NCI-H524 (cell line): ENCODE data around the gene CDIP1.

Experiments used
- DNase-seq, 2 experiments: peaks; one replicate each; lab custom pipeline; 2025; lab: John Stamatoyannopoulos, UW

The CDIP1 gene

DNA sequence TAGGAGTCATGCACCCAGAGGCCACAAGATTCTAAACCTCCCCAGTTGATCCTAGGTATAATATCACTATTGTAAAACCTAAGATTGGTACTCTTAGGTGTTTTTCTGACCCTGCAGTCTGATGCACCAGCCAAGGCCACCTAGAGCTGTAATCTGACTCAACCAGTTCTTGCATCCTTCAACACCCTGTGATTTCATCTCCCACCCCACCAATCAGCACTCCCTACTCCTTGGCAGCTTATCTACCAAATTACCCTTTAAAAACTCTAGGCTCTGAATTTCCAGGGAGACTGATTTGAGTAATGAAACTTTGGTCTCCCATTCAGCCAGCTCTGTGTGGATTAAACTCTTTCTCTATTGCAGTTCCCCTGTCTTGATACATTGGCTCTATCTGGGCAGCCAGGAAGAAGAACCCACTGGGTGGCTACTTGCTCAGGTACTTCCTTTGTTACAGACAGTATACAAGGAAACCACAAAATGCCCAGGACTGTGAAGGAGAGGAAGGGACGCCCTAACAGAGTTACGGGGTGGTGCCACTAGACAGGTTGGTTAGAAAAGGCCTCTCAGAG is 1.2 kb upstream of the CDIP1 start:
- DNase-seq = no peak

DNA sequence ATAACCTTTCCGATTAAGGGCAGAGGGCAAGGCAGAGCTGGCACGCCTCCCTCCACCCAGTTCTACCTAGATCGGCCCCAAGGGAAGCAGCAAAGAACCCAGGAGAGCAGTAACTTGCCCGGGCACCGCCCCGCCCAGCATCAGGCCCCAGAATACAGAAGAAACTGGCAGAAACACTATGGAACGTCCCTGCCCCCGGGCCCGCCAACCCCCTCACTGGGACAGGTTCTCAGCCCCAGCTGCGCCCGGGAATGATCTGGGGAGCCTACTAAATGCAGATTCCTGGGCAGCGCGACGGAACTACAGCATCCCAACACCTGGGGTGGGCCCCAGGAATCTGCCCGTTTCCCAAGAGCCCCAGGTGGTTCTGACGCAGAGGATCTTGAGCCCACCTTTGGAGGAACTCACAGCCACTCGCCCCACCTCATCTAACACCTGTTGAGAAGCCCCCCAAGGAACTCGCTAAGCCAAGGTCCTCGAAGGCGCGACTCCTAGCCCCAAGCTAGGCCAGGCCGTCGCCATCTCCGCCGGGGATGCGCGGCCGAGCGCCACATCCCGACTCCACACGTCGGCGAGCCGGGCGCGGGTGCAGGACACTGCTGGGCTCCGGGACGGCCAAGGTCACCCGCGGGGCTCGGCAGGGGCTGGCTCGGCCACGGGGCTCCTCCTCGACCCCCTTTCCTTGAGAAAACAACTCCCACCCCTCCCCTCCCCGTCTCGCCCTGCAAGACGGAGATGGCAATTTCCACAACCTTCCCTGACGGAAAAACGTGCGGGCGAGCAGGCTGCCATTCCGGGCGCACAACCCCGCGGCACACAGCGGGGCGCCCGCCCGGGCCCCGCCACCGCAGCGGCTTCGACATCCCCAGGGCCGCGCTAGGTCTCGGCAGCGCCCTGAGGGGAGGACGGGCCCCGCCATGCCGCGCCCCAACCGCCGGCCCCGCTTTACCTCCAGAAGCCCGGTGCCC is 913 bp downstream of the CDIP1 start:
- no peak for DNase-seq

GRCh38 chr16:4536391-4537106 is 2.0 kb downstream of the CDIP1 start:
- no peak for DNase-seq

DNA sequence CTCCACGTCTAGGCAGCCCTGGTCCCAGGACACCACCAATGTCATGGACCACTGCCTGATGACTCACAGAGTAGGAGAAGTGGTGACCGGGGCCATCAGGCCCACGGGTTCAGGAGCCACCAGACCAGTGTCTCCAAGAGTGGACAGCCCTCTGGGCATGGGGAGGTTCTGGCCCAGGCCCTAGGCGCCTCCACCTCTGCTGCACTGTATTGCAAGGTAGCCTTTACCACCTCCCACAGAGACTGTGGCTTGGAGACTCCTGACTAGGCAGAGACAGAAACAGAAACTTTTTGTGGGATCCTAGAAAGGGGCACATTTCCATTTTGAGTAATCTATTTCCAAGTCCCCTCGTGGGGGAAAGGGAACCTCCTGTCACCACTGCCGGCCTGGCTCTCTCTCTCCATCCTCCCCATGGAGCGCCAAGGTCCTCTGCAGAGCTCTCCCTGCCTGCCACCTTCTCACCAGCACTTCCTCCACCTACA is 2.9 kb downstream of the CDIP1 start:
- DNase-seq = no peak

- DNase-seq = no peak
Observed at GRCh38 chr16:4534151-4534790, 4.3 kb downstream of the CDIP1 start.

DNA sequence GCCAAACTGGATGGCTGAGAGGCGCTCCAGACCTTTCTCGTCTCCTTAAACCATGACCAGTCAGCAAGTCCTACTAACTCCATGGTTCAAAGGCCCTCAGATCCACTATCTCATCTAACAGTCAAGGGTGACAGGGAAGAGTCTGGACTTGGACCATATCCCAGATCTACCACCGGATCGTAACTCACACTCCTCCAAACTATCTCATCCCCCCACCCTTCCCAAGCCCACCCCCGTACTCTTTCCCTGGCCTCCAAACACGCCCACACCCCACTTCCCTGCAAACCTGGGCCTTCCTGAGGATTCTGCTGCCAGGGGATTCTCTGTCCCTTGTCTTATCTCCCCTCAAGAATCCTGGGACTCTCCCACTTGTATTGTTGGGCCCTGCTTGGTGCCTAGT is 5.1 kb downstream of the CDIP1 start:
- no peak for DNase-seq

DNA sequence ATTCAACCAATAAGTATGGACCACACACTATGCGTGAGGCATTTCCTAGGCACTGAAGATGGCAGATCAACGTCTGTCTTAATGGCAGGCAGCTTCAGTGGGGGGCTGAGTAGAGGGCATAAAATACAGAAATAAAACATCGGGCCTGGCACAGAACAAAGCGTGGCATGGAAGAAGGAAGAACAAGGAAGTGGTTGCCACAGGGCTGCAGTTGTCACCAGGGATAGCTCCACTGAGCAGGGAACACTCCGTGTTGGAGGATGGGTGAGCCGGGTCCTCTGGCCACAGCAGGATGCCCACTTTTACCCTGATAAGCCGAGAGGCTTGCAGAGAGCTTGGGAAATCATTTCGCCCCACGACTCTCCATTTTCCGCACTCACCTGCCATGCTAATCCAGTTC is 6.3 kb downstream of the CDIP1 start:
- DNase-seq = no peak

DNA sequence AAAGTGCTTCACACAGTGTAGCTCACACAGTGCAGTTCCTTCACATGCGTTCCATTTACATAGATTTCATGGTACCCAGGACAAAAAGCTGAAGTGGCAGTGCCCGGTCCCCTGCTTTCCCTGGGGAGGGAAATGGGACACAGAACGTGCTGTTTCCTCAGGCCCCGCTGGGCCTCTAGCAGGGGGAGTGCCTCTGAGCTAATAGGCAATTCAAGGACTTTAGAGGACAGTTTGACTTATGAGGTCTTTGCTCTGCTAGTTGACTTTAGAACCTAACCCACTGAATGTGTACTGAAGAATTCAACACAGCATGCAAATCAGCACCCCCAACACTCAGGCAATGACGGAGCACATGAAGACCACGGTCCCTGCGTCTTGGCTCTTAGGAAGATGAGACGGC is 6.8 kb downstream of the CDIP1 start:
- DNase-seq = no peak

DNA sequence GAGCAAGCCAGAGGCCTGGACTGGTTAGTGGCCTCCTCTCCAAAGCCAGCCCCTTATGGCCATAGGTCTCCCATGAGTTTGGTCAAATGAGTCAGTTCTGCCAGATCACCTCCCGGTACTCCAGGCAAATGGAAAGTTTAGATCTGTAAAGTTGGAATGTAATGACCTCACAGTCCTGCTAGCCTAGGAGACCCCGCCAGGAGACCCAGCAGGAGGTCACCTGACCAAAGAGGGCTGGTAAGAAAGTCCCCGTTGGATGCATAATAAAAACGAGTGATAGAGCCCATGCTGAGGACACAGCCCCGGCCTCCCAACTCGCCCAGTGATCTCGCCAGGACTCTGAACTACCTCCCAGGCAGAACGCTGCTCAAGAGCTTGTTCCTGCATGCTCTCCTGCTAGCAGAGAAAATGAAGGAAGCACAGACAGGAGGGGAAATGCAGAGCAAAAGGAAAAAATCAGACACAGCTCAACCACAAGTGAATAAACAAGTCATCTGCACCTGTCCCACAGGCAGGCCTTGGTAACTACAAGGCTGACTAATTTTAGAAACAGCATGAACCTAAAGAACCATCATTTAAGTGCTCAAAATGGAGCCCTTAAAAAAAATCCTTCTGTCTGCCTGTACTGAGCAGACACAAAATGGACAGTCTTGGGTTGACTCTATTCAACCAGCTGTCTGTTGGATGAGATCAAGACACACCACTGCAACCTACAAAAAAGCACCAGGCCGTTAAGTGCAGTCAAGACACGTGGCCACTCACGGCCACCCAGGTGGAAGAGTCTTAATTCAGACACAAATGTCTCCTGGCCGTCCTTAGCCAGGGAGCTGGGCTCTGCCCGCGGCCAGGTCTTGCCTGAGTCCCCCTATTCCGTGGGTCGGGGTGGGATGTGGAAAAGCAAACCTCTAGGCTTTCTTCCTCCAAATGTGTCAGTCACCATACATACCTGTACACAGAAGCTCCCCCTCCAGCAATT is 9.2 kb downstream of the CDIP1 start:
- no peak for DNase-seq

DNA sequence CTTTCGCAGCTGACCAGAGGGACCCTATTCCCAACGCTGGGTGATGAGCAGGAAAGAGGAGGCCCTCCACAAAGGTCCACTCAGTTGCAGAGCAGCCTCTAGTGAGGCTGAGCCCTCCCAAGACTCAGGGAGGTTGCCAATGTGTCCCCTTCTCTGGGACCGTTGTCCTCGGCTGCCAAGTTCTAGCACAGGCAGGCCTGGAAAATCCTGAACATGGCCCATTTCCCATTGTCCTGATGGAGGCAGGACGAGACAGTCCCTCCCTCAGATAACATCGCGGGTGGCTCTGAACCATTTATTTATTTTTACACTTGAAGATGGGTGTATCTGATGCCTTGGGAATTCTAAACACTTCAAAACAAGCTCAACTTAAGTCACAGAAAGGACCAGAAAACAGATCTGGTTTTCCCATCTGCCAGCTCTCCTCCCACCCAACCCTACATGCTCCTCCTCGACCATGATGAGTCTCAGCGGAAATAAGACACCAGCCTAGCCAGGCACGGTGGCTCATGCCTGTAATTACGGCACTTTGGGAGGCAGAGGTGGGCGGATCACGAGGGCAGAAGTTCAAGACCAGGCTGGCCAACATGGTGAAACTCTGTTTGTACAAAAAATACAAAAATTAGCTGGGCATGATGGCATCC is 12.8 kb downstream of the CDIP1 start:
- no peak for DNase-seq

DNA sequence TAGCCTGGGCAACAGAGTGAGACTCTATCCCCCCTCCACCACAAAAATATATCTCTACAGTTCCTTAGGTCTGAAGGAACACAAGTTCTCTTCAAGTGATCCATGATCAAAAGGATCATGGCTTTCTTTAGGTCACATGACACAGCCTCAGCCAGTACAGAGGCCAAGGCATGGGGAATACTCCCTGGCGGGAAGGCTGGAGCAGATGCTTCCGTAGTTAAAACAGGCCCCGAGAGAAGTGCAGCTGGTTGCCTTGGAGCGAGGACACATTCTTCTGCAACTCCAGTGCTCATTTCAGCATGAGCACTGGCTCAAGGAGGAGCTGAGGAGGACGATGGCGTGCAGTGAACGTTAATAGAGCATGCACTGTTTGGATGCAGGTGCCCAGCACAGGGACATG is 13.5 kb downstream of the CDIP1 start:
- DNase-seq = no peak

GRCh38 chr16:4524571-4524970 is 14.0 kb downstream of the CDIP1 start:
- no peak for DNase-seq

- DNase-seq = peak; percentile 18 to 74
Observed at GRCh38 chr16:4523686-4524085, 14.9 kb downstream of the CDIP1 start.

DNA sequence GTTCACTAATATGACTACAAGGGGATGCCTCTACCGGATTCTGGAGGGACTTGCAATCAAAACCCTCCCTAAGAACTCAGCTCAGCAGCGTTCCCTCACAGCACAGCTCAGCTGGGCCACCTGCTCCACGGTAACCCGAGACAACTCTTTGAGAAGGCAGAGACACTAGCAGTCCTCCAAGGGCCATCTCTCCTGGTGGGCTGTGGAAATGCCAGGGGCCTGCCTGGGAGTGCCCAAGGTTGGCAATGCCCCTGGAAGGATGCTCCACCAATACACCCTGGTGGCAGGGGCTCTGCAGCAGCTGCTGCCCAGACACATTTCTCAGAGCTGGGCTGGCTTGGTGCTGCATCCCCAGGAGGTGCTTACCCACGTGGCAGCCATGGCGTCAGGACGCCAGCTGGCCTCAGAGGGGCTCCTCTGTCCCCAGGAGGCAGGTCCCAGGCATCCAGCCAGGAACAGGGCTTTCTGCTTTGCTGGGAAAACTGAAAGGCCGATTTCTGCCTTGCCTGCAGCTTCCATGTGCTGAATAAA is 16.5 kb downstream of the CDIP1 start:
- DNase-seq = peak; percentile 98

- no peak for DNase-seq
Observed at GRCh38 chr16:4520913-4521312, 17.7 kb downstream of the CDIP1 start.

DNA sequence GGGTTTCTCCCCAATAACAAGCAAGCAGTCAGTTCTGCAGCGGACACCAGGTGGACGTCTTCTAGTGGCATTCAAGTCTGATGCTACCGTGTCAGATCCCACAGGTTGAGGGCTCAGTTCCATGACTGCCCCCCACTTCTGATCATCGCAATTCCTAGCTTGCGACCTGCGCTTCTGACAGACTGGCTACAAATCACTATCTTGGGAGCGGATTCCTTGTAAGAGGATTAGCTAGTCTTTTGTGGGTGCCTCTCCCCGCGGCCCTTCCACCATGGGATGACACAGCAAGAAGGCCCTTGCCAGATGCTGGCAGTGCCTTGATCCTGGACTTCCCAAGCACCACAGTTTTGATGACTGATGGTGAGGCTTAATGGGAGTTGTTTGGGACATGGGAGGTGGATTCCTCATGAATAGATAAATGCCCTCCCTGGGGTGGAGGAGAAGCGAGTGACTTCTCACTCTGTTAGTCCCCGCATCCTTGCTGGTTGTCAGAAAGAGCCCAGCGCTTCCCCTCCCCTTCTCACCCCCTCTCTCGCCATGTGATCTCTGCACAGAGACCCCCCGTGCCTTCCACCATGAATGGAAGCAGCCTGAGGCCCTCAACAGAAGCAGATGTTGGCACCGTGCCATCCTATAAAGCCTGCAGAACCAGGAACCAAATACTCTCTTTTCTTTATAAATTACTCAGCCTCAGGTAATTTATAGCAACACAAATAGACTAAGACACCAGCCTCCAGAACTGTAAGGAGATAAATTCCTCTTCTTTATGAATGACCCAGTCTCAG is 19.1 kb downstream of the CDIP1 start:
- no peak for DNase-seq

DNA sequence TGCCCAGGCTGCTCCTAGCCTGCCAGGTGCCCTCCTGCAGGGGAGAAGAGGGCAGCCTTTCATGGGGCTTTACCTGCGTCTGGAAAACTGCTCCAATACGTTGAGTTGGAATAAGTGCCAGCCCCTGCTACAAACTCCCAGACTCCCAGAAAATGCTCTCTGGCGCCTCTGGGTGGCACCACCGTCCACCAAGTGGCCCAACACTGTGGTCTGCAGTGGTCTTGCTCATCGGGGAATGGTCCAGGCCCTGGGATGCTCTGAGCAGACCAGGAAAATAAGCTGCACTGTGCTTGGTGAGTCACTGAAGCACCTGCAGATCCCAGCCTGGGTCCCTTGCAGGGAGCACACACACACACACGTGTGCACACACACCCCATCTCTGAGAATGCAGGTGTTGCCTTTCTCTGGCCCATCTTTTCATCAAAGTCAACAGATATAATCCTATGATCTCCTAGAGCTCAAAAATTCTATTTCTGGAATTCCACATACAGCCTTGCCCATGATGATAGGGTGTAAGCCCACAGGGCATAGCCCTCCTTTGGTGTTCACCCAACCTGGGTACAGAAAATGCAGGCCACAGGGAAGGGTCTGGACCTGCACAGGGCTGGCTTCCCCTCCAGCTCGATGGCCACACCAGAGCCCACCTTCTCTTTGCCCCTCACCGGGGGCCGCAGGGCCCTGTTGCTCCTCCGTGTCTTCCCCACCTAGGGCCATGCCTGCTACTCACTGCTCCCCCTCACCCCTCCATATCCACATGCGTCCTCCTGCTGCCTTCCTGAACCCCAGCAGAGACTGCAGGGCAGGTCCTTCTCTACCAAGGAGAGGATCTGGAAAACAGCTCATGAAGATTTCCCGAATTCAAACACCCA is 20.5 kb downstream of the CDIP1 start:
- peak; percentile 48 to 76 for DNase-seq

- no peak for DNase-seq
Observed at GRCh38 chr16:4515611-4516233, 22.9 kb downstream of the CDIP1 start.
